ENCODE measurements around the gene CCDC14. TPM values are rescaled to one million over a fixed set of nuclear protein-coding genes. Genes with fewer than 3 reads are reported as not detected.
"Not testable (repeated sequence)": the region's sequence is repeated elsewhere in the genome, so short reads cannot be mapped to it uniquely, and the experiment has no call there.

Gene CCDC14
- 45.7 and 51.4 TPM in 2 replicates for total RNA-seq

GRCh38 chr3:123960781-123961507 lies at the start of gene CCDC14:
TSS of gene CCDC14 (minus strand) at chr3:123961229. CDS start at chr3:123961173, 56 bp downstream.
- H3K79me2 ChIP-seq (ENCODE audit: insufficient read depth, low read length): peaks cover 37% of the 10 kb centered on the region
- peaks cover 5% of the 10 kb centered on the region for H3K36me3 ChIP-seq (ENCODE audit: insufficient read depth, low read length)
- H3K27me3 ChIP-seq (ENCODE audit: insufficient read depth, low read length): peaks cover 3% of the 10 kb centered on the region
- H3K4me2 ChIP-seq (ENCODE audit: insufficient read depth, low read length): peak within 1 kb of the TSS; percentile 79
- no peaks in the 10 kb centered on the region for H4K20me1 ChIP-seq (ENCODE audit: insufficient read depth, low read length)
- H3K4me1 ChIP-seq (ENCODE audit: insufficient read depth, low read length): peaks cover 24% of the 10 kb centered on the region
- no peak for TF ChIP-seq CTCF (IDR thresholded peaks at IDR 0.05; ENCODE audit: extremely low read depth, low read depth, low read length)
- H3K27ac ChIP-seq (ENCODE audit: low read depth, low read length): peak within 1 kb of the TSS; percentile 82
- H3K9me3 ChIP-seq (ENCODE audit: low read depth, low read length): no peaks in the 10 kb centered on the region
- DNase-seq (ENCODE audit: insufficient read length, low spot score, missing footprints): peak; percentile 94
- peak within 1 kb of the TSS; percentile 99 for H2AFZ ChIP-seq (ENCODE audit: low read length)
- H3K4me3 ChIP-seq (ENCODE audit: insufficient read depth, low read length): peak within 1 kb of the TSS; percentile 91

- H3K27ac ChIP-seq (ENCODE audit: low read depth, low read length); H3K4me1 ChIP-seq (ENCODE audit: insufficient read depth, low read length); H3K9me3 ChIP-seq (ENCODE audit: low read depth, low read length); H3K4me2 ChIP-seq (ENCODE audit: insufficient read depth, low read length); H3K79me2 ChIP-seq (ENCODE audit: insufficient read depth, low read length); H3K4me3 ChIP-seq (ENCODE audit: insufficient read depth, low read length); H2AFZ ChIP-seq (ENCODE audit: low read length); H4K20me1 ChIP-seq (ENCODE audit: insufficient read depth, low read length); H3K36me3 ChIP-seq (ENCODE audit: insufficient read depth, low read length); DNase-seq (ENCODE audit: insufficient read length, low spot score, missing footprints): not testable (repeated sequence)
- peaks cover 18% of the 10 kb centered on the region for H3K27me3 ChIP-seq (ENCODE audit: insufficient read depth, low read length)
Observed at GRCh38 chr3:124008321-124008720, 47.3 kb upstream of the CCDC14 start.

DNA sequence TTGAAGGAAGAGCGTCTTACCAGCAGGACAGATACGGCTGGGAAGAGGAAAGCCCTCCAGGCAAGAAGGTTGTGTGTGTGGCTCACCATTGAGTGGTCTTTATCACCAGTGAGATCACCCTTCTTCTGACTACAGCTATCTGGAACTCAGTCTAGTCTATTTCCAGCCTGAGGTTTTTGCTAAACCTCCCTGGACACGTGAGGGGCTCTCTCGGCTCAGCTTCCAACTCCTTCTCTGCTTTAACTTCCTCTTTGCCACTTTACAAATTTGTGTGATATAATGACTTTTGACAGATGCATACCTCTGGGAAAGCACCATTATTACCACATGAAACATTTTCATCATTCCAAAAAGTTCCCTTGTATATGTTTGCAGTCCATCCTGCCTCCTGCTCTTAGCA lies 46.2 kb upstream of the CCDC14 start:
- Histone ChIP-seq H3K4me1 (ENCODE audit: insufficient read depth, low read length) (no peaks in the 10 kb centered on the region), H3K36me3 (ENCODE audit: insufficient read depth, low read length) (no peaks in the 10 kb centered on the region), H4K20me1 (ENCODE audit: insufficient read depth, low read length) (no peaks in the 10 kb centered on the region), H2AFZ (ENCODE audit: low read length) (no peak overlapping the region), H3K4me2 (ENCODE audit: insufficient read depth, low read length) (no peak overlapping the region), H3K79me2 (ENCODE audit: insufficient read depth, low read length) (no peaks in the 10 kb centered on the region), H3K9me3 (ENCODE audit: low read depth, low read length) (no peaks in the 10 kb centered on the region), H3K27ac (ENCODE audit: low read depth, low read length) (no peak overlapping the region), H3K27me3 (ENCODE audit: insufficient read depth, low read length) (peaks cover 18% of the 10 kb centered on the region), H3K4me3 (ENCODE audit: insufficient read depth, low read length) (no peak overlapping the region)
- TF ChIP-seq CTCF (IDR thresholded peaks at IDR 0.05; ENCODE audit: extremely low read depth, low read depth, low read length): no peak
- DNase-seq (ENCODE audit: insufficient read length, low spot score, missing footprints): no peak

- not testable (repeated sequence) for H3K36me3 ChIP-seq (ENCODE audit: insufficient read depth, low read length); H3K9me3 ChIP-seq (ENCODE audit: low read depth, low read length); DNase-seq (ENCODE audit: insufficient read length, low spot score, missing footprints); H4K20me1 ChIP-seq (ENCODE audit: insufficient read depth, low read length); H3K79me2 ChIP-seq (ENCODE audit: insufficient read depth, low read length); H3K27ac ChIP-seq (ENCODE audit: low read depth, low read length); H3K4me3 ChIP-seq (ENCODE audit: insufficient read depth, low read length); H3K4me1 ChIP-seq (ENCODE audit: insufficient read depth, low read length); H2AFZ ChIP-seq (ENCODE audit: low read length); H3K4me2 ChIP-seq (ENCODE audit: insufficient read depth, low read length)
- peaks cover 51% of the 10 kb centered on the region for H3K27me3 ChIP-seq (ENCODE audit: insufficient read depth, low read length)
Observed at GRCh38 chr3:124002405-124003079, 41.5 kb upstream of the CCDC14 start.

GRCh38 chr3:124001366-124001765 lies 40.3 kb upstream of the CCDC14 start:
- H4K20me1 ChIP-seq (ENCODE audit: insufficient read depth, low read length); H3K79me2 ChIP-seq (ENCODE audit: insufficient read depth, low read length); H3K27ac ChIP-seq (ENCODE audit: low read depth, low read length); H3K4me3 ChIP-seq (ENCODE audit: insufficient read depth, low read length); H2AFZ ChIP-seq (ENCODE audit: low read length); H3K4me1 ChIP-seq (ENCODE audit: insufficient read depth, low read length); DNase-seq (ENCODE audit: insufficient read length, low spot score, missing footprints); H3K36me3 ChIP-seq (ENCODE audit: insufficient read depth, low read length); H3K9me3 ChIP-seq (ENCODE audit: low read depth, low read length); H3K4me2 ChIP-seq (ENCODE audit: insufficient read depth, low read length): not testable (repeated sequence)
- peaks cover 52% of the 10 kb centered on the region for H3K27me3 ChIP-seq (ENCODE audit: insufficient read depth, low read length)

All from osteoblast (primary cell).